GM13976 (cell line): ENCODE results near the gene TBC1D32.

ENCODE experiments used
- DNase-seq: peaks from one replicate; pipeline ENCODE4 v3.0.0; 2012; ENCODE audit warnings: low spot score
- CTCF ChIP-seq: IDR thresholded peaks from 2 replicates; pipeline ENCODE4 v1.5.1; 2012; ENCODE audit warnings: borderline replicate concordance, mild to moderate bottlenecking; ENCODE audit not compliant: insufficient read depth; ENCODE audit errors: extremely low read depth, missing control alignments, control extremely low read depth
- in situ Hi-C: fragments of 300-500 bp; cut with MboI; formaldehyde crosslinking; loops from one replicate; pipeline ENCODE4 v1.12.0; 2022; ENCODE audit warnings: low sequenced_read_pairs, mixed read lengths, inconsistent platforms; ENCODE audit not compliant: unreplicated experiment

Gene TBC1D32

GRCh38 chr6:121356575-121356974 is 22.3 kb upstream of the TBC1D32 start:
- no peak for DNase-seq
- in situ Hi-C loops: no loop called here
- TF ChIP-seq CTCF: no peak

- no peak for DNase-seq
- in situ Hi-C loops: no loop called here
- TF ChIP-seq CTCF: no peak
These were observed 20.5 kb upstream of the TBC1D32 start for GRCh38 chr6:121354764-121355163.

GRCh38 chr6:121352941-121353340 is 18.7 kb upstream of the TBC1D32 start:
- DNase-seq: no peak
- TF ChIP-seq CTCF: no peak
- in situ Hi-C loops: no loop called here

- in situ Hi-C loops: no loop called here
- no peak for DNase-seq
- no peak for TF ChIP-seq CTCF
These were observed 17.6 kb upstream of the TBC1D32 start for GRCh38 chr6:121351916-121352315.

GRCh38 chr6:121349596-121349995 is 15.3 kb upstream of the TBC1D32 start:
- no peak for DNase-seq
- in situ Hi-C loops: no loop called here
- TF ChIP-seq CTCF: no peak

- DNase-seq: no peak
- TF ChIP-seq CTCF: no peak
- in situ Hi-C loops: no loop called here
These were observed 13.2 kb upstream of the TBC1D32 start for GRCh38 chr6:121347484-121347883.

- no peak for TF ChIP-seq CTCF
- in situ Hi-C loops: no loop called here
- DNase-seq: no peak
These were observed 10.3 kb upstream of the TBC1D32 start for GRCh38 chr6:121344539-121344938.
